ENCODE data around the gene PYDC1. TPM values are rescaled to one million over a fixed set of nuclear protein-coding genes. Genes with fewer than 3 reads are reported as not detected.

PYDC1 gene
- total and polyA plus RNA-seq, 2 experiments from 2014 or later, result 1.8 TPM; not detected in 1

- Histone ChIP-seq H3K4me2 (no peak overlapping the region), H3K36me3 (ENCODE audit: insufficient read depth) (no peaks in the 10 kb centered on the region), H3K4me3 (no peak overlapping the region), H2AFZ (peak overlapping the region; percentile 43; the same call in 1 of the 2 replicates), H3K4me1 (ENCODE audit: insufficient read depth) (no peaks in the 10 kb centered on the region; the same call in 1 of the 2 replicates), H3K27ac (ENCODE audit: low read depth) (no peak overlapping the region), H3K9me2 (ENCODE audit: insufficient read depth) (no peaks in the 10 kb centered on the region), H3F3A (replicated peaks; ENCODE audit: low read depth) (0 out of 2 replicates have a peak, but pooled peaks cover 5% of the 10 kb centered on the region), H4K20me1 (replicated peaks; ENCODE audit: insufficient read depth) (no peaks in the 10 kb centered on the region), H3K27me3 (ENCODE audit: insufficient read depth) (no peaks in the 10 kb centered on the region), H3K79me2 (replicated peaks; ENCODE audit: insufficient read depth) (no peaks in the 10 kb centered on the region)
- Mint-ChIP-seq H3K27me3 (ENCODE audit: insufficient read depth, low read depth, poor library complexity) (peaks cover 5% of the 10 kb centered on the region), H3K9me3 (peaks cover 17% of the 10 kb centered on the region), H3K4me3 (no peak overlapping the region), H3K4me1 (peaks cover 8% of the 10 kb centered on the region; the same call in 2 of the 3 replicates), H3K36me3 (ENCODE audit: low read depth) (peaks cover 11% of the 10 kb centered on the region), H3K27ac (no peak overlapping the region)
- DNase-seq (ENCODE audit: low spot score) (no peak), ATAC-seq (no peak)
- TF ChIP-seq JUNB (IDR thresholded peaks at IDR 0.05; ENCODE audit: unreplicated experiment) (no peak), STAT1 (IDR thresholded peaks at IDR 0.05; ENCODE audit: unreplicated experiment) (no peak), ZNF462 (CRISPR knock-in tag; IDR thresholded peaks at IDR 0.05) (no peak), POLR2AphosphoS5 (IDR thresholded peaks at IDR 0.05; ENCODE audit: low read depth) (no peak), CTCF (conservative IDR thresholded peaks at IDR 0.05; ENCODE audit: low read depth in 2 of 2) (no peak), EZH2phosphoT487 (IDR thresholded peaks at IDR 0.05; ENCODE audit: unreplicated experiment) (no peak), NANOG (IDR thresholded peaks at IDR 0.05; ENCODE audit: borderline replicate concordance) (no peak)
These were observed 21.1 kb upstream of the PYDC1 start for GRCh38 chr16:31238041-31238440.
